Measurements from ENCODE around the gene SALL3.

The SALL3 gene

GRCh38 chr18:79008356-79008940 is 28.8 kb downstream of the SALL3 start:
- no peak for DNase-seq

GRCh38 chr18:79010802-79011201 is 31.2 kb downstream of the SALL3 start:
- DNase-seq, result no peak

- no peak for DNase-seq
Measured at GRCh38 chr18:79011300-79011870, 31.8 kb downstream of the SALL3 start.

- no peak for DNase-seq
Measured at GRCh38 chr18:79013869-79014268, 34.3 kb downstream of the SALL3 start.

- no peak for DNase-seq
Measured at GRCh38 chr18:79018911-79019310, 39.3 kb downstream of the SALL3 start.

GRCh38 chr18:79019881-79020280 is 40.3 kb downstream of the SALL3 start:
- no peak for DNase-seq

- no peak for DNase-seq
Measured at GRCh38 chr18:79022603-79023002, 43.0 kb downstream of the SALL3 start.

- DNase-seq, result no peak
Measured at GRCh38 chr18:79026491-79026890, 46.9 kb downstream of the SALL3 start.

GRCh38 chr18:79030680-79031079 is 51.1 kb downstream of the SALL3 start:
- DNase-seq, result no peak

GRCh38 chr18:79042276-79042675 is 62.7 kb downstream of the SALL3 start:
- no peak for DNase-seq

- no peak for DNase-seq
Measured at GRCh38 chr18:79043288-79043687, 63.7 kb downstream of the SALL3 start.

- no peak for DNase-seq
Measured at GRCh38 chr18:79046522-79046921, 66.9 kb downstream of the SALL3 start.

GRCh38 chr18:79047556-79048244 is 68.1 kb downstream of the SALL3 start:
- no peak for DNase-seq

- DNase-seq, result no peak
Measured at GRCh38 chr18:79048245-79048632, 68.6 kb downstream of the SALL3 start.

GRCh38 chr18:79049506-79049905 is 69.9 kb downstream of the SALL3 start:
- DNase-seq, result no peak
